GM12878 (cell line): ENCODE measurements around the gene NMT1.

Experiments used
- CEBPZ ChIP-seq: fragments of 150-350 bp; IDR thresholded peaks from 2 replicates; pipeline ENCODE4 v1.6.1; 2016; ENCODE audit warnings: low read depth, low read length
- CTCF ChIP-seq, 3 experiments: IDR thresholded peaks in 2 of 3; conservative IDR thresholded peaks in 1 of 3; 2 replicates each; pipeline ENCODE4 v1.5.1; 2011; ENCODE audit warnings: low read depth in 3 of 3, low read length in 3 of 3, mild to moderate bottlenecking in 3 of 3, control low read depth in 2 of 3, moderate library complexity in 2 of 3, inconsistent platforms in 1 of 3, mixed read lengths in 1 of 3; ENCODE audit not compliant: control insufficient read depth in 2 of 3, insufficient read depth in 1 of 3; ENCODE audit errors: extremely low read depth in 1 of 3
- E2F8 ChIP-seq: fragments of 450-650 bp; IDR thresholded peaks from 2 replicates; pipeline ENCODE4 v1.6.1; 2018; ENCODE audit warnings: mild to moderate bottlenecking, low read depth, moderate library complexity; ENCODE audit not compliant: partially characterized antibody
- MLLT1 ChIP-seq: fragments of 450-650 bp; IDR thresholded peaks from 2 replicates; pipeline ENCODE4 v1.6.1; 2016; ENCODE audit warnings: mild to moderate bottlenecking
- POLR2A ChIP-seq: IDR thresholded peaks from 2 replicates; pipeline ENCODE4 v1.6.1; 2011; ENCODE audit warnings: low read depth, mild to moderate bottlenecking, low read length
- POLR2AphosphoS5 ChIP-seq: IDR thresholded peaks from 2 replicates; pipeline ENCODE4 v1.6.1; 2011; ENCODE audit warnings: mild to moderate bottlenecking, low read length, inconsistent platforms
- SUZ12 ChIP-seq: fragments of 200-600 bp; sonication (generic); IDR thresholded peaks from one replicate; pipeline ENCODE4 v1.6.1; 2018; ENCODE audit warnings: antibody characterized with exemption, mild to moderate bottlenecking; ENCODE audit not compliant: unreplicated experiment
- ZNF384 ChIP-seq: IDR thresholded peaks from 2 replicates; pipeline ENCODE4 v1.6.1; 2012; ENCODE audit warnings: low read depth, mild to moderate bottlenecking, low read length, improper control_type of control experiment, borderline replicate concordance
- TF ChIP-seq, protein P1 (sequence below): IDR thresholded peaks from 2 replicates; pipeline ENCODE4 v1.6.1; 2011; ENCODE audit warnings: low read depth, mild to moderate bottlenecking, low read length, moderate library complexity, borderline replicate concordance; ENCODE audit errors: extremely low read depth
- TF ChIP-seq, protein P2 (sequence below): IDR thresholded peaks from 2 replicates; pipeline ENCODE4 v1.6.1; 2012; ENCODE audit warnings: low read depth, low read length, improper control_type of control experiment

- TF ChIP-seq E2F8 = no peak
- TF ChIP-seq CTCF (IDR thresholded peaks at IDR 0.05 in 2 of 3, conservative IDR thresholded peaks at IDR 0.05 in 1 of 3; ENCODE audit: control insufficient read depth in 2 of 3, extremely low read depth in 1 of 3, insufficient read depth in 1 of 3, low read depth in 3 of 3, low read length in 3 of 3) = no peak
- TF ChIP-seq ZNF384 = no peak
- TF ChIP-seq SUZ12 = no peak
- no peak for TF ChIP-seq POLR2A
- TF ChIP-seq, protein P1, sequence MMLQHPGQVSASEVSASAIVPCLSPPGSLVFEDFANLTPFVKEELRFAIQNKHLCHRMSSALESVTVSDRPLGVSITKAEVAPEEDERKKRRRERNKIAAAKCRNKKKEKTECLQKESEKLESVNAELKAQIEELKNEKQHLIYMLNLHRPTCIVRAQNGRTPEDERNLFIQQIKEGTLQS = no peak
- no peak for TF ChIP-seq POLR2AphosphoS5
- no peak for TF ChIP-seq CEBPZ
- TF ChIP-seq MLLT1 = no peak
- TF ChIP-seq, protein P2, sequence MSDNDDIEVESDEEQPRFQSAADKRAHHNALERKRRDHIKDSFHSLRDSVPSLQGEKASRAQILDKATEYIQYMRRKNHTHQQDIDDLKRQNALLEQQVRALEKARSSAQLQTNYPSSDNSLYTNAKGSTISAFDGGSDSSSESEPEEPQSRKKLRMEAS = no peak
Measured at GRCh38 chr17:45135978-45136791, 75.1 kb downstream of the NMT1 start.
